Gastrocnemius medialis (tissue), 4 donors: ENCODE data around the gene PATJ.

Experiments
- POLR2A ChIP-seq, 2 donors: fragments of 450-650 bp; IDR thresholded peaks; one replicate each; pipeline ENCODE4 v1.6.1; 2017; ENCODE audit warnings: antibody characterized with exemption in 2 of 2, mild to moderate bottlenecking in 2 of 2, moderate library complexity in 2 of 2
- TF ChIP-seq, protein P1 (sequence below), 5 experiments: fragments of 450-650 bp in 3 of 5; fragments of 200-600 bp in 2 of 5; sonication (generic) in 2 of 5; IDR thresholded peaks in 4 of 5; conservative IDR thresholded peaks in 1 of 5; 1 replicate in 4 of 5; 2 replicates in 1 of 5; pipeline ENCODE4 v1.5.1; 2016 to 2019; ENCODE audit warnings: antibody characterized with exemption in 5 of 5, mild to moderate bottlenecking in 3 of 5, moderate library complexity in 3 of 5

DNA sequence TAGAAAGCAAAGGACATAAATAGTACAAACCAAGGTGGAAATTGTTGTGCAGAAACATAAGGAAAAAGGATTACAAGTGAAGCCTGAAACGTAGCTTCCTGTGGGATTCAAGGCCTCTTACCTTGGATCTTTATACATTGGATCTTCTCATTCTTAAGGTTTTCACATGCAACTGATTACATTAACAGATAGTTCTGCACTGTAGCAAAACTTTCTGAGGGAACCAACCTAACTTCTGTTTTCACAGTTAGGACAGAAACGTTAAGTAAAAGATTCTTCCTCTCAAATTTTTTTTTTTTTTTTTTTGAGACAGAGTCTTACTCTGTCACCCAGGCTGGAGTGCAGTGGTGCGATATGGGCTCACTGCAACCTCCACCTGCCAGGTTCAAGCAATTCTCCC, 9.6 kb upstream of the PATJ start:
- TF ChIP-seq POLR2A (IDR thresholded peaks at IDR 0.05), result no peak
- TF ChIP-seq, protein P1, sequence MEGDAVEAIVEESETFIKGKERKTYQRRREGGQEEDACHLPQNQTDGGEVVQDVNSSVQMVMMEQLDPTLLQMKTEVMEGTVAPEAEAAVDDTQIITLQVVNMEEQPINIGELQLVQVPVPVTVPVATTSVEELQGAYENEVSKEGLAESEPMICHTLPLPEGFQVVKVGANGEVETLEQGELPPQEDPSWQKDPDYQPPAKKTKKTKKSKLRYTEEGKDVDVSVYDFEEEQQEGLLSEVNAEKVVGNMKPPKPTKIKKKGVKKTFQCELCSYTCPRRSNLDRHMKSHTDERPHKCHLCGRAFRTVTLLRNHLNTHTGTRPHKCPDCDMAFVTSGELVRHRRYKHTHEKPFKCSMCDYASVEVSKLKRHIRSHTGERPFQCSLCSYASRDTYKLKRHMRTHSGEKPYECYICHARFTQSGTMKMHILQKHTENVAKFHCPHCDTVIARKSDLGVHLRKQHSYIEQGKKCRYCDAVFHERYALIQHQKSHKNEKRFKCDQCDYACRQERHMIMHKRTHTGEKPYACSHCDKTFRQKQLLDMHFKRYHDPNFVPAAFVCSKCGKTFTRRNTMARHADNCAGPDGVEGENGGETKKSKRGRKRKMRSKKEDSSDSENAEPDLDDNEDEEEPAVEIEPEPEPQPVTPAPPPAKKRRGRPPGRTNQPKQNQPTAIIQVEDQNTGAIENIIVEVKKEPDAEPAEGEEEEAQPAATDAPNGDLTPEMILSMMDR (IDR thresholded peaks at IDR 0.05 in 4 of 5, conservative IDR thresholded peaks at IDR 0.05 in 1 of 5), result no peak
